LNCAP (cell line): ENCODE data around the gene PPFIA2.

Source experiments
- TF ChIP-seq, protein P1 (sequence below): fragments of 450-650 bp; IDR thresholded peaks from 2 replicates; pipeline ENCODE4 v1.5.1; 2017; ENCODE audit warnings: mild to moderate bottlenecking

The PPFIA2 gene

DNA sequence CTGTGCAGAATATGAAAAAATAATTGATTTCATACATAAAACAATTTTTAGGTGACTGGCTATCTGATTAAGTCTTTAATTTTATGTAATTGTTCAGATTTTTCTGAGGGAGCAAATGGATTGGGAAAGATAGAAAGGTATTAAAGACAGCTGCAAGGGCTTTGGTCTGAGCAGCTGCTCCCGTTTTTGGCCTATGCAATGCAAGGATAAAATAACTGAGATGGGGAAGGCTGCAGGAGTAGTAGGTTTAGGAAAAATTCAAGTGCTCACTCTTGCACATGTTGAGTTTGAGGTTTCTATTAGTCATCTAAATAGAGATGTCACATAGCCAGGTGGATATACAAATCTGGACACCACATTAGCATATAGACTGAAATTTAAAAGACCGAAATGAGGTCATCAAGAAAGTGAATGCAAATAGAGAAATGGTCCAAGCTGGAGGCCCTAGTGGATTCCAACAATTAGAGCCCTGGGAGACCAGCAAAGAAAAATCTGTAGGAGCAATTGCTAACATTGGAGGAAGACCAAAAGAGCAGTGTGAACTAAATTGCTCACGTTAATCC is 144.0 kb downstream of the PPFIA2 start:
- TF ChIP-seq, protein P1, sequence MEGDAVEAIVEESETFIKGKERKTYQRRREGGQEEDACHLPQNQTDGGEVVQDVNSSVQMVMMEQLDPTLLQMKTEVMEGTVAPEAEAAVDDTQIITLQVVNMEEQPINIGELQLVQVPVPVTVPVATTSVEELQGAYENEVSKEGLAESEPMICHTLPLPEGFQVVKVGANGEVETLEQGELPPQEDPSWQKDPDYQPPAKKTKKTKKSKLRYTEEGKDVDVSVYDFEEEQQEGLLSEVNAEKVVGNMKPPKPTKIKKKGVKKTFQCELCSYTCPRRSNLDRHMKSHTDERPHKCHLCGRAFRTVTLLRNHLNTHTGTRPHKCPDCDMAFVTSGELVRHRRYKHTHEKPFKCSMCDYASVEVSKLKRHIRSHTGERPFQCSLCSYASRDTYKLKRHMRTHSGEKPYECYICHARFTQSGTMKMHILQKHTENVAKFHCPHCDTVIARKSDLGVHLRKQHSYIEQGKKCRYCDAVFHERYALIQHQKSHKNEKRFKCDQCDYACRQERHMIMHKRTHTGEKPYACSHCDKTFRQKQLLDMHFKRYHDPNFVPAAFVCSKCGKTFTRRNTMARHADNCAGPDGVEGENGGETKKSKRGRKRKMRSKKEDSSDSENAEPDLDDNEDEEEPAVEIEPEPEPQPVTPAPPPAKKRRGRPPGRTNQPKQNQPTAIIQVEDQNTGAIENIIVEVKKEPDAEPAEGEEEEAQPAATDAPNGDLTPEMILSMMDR, result no peak

DNA sequence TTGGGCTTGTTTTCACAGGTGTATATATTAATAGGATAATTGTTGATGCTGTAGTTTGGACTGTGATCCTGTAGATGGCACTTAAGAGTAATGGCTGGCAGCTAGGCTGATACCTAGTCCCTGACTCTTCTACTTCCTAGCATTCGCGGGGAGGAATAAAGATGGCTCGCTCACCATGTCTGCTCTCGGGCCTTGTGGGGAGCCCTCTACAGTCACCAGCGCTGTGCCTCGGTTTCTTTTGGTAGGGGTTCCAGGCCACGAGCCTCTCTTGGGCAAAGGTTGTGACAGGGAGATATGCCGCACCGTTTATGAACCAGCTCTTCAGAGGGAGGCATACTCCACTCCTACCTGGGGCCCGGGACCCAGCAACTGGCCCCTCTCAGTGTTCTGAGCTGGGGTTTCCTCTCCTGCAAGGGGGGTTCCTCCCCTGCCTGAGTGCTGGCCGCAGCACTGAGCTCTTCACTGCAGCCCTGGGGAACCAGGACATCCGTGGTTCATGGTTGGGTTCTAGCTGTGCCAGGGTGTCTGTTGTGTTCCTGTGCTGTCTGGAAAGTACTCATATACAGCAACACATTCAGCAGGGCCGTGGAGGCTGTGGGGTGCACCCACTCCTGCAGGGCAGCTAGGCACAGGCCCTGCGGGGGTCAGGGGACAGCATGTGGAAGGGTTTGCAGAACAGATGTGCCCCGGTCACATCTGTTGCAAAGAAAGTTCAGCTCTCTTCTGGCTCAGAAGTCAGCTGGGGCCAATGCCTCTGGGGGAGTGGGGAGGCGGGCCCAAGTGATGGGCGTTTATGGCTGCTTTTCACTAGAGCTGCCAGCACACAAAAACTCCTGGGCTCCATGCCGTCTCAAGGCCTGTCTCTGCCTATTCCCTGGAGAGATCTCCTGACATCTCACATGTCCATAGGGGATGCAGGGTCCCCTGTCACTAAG is 147.9 kb downstream of the PPFIA2 start:
- TF ChIP-seq, protein P1, result peak; percentile 55

DNA sequence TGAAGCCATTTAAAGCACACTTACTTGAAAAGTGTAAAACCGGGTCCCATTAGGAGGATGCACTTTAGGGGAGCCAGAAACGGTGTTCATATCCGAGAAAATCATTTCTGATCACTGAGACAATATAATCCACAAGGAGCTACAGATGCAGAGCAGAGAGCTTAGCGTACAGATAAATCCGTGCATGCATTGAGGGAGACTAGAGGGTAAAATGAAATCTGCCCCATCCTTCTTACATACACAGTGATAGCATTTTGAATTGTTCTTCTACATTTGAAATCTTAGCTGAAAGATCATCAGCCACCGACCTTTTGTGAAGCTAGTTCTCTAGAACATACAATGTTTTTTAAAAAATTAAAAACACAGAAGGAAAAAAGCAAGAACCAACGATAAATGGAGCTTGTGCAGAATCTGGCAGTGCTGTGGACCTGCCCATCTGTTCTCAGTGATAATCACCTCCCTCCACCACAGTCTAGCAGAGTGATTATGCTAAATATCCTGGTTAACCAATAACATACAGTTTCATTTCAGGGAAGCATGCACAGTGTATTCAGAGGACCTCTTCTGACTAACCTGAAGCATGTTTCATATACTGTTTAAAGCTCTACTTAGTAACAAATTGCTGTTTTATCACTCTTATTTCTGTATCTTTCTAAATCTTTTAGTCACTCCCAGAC is 161.1 kb downstream of the PPFIA2 start:
- TF ChIP-seq, protein P1, result no peak

DNA sequence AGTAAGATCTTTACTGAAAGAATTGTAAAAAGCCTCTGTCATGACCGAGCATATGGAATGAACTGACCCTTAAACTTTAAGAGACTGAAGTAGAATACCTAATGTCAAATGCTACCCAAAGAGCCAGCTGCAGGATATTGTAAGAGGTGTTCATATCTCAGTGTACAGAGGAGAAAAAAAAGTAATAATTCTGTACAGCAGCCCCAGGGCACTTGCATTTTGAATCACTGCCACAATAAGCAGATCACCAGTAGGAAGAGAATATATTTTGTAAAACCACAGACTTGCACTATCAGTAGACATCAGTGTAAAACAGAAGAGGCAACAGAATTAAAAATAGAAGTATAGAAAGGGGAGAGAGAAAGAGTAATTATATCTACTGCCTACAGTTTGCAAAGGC is 162.6 kb downstream of the PPFIA2 start:
- TF ChIP-seq, protein P1, result no peak

DNA sequence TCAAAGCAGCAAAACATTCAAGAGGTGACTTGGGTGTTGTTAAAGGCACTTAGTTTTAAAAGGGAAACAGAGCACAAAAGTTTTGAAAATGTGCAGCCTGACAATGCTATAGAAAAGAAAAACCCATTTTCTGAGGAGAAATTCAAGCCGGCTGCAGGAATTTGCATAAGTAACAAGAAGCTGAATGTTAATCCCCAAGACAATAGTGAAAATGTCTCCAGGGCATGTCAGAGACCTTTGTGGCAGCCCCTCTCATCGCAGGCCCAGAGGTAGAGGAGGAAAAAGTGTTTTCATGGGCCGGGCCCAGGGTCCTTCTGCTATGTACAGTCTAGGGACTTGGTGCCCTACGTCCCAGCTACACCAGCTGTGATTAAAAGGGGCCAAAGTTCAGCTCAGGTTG is 167.9 kb downstream of the PPFIA2 start:
- TF ChIP-seq, protein P1, result no peak

DNA sequence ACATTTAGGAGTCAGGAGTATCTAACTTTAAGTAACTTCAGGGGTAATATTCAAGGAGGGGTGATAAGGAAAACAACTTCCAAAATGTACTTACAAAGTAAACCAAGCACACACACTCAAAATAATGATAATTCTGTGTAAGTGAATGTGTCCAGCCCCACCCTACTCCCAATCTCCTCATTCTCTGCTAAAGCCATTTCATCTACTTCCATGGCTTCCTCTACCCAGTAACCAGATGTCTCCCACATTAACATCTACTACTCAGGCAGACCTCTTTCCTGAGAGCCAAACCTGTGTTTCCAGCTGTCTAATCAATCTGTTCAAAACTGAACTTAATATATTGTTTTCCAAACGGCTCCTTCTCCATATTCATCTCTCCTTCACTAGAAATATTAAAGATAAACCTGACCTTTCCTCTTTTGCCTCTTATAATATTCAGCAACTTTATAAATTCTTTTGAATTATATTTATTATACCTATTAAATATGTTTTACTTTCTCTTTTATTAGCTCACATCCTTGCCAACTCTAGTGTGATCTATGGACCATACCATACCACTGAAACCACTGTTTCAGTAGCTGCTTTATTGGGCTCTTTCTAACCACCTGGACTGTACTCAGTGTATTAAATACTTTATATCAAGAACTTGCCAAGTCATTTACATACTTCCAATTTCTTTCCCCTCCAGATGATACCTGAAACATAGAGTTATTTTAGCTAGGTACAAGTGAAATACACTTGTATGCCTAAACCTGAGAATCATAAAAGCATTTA is 170.7 kb downstream of the PPFIA2 start:
- TF ChIP-seq, protein P1, result no peak

DNA sequence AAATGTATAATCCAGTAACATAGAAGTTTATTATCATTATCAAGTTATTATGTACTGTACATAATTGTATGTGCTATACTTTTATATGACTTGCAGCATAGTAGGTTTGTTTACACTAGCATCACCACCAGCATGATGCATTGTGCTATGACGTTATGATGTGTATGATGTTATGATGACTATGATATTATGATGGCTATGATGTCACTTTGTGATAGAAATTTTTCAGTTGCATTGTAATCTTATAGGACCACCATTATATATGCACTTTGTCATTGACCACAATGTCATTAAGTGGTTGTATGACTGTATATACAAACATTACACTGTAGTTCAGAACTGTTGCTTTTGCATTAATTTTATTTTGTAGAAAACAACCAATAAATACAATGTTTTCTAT is 173.4 kb downstream of the PPFIA2 start:
- TF ChIP-seq, protein P1, result no peak
